GM23338 (cell line): Measurements from ENCODE around the gene SPRYD7. TPM values are rescaled to one million over a fixed set of nuclear protein-coding genes. Genes with fewer than 3 reads are reported as not detected.

Source experiments
- ATAC-seq: fragments of 200-7000 bp; cut with Tn5 transposase; 3 replicates; pipeline ENCODE4 v1.9.1; 2020
- DNase-seq: peaks from one replicate; pipeline ENCODE4 v3.0.0-alpha.2; 2015; ENCODE audit warnings: low spot score
- H2AFZ ChIP-seq: fragments of 200-600 bp; sonication (generic); 2 replicates; pipeline ENCODE4 v1.8.0; 2016; ENCODE audit warnings: antibody characterized with exemption, mild to moderate bottlenecking, moderate library complexity
- H3F3A ChIP-seq: fragments of 200-600 bp; sonication (generic); replicated peaks from 2 replicates; pipeline ENCODE4 v1.8.0; 2017; ENCODE audit warnings: antibody characterized with exemption, mixed run types, low read depth
- H3K27ac ChIP-seq: fragments of 200-600 bp; sonication (generic); 2 replicates; pipeline ENCODE4 v1.6.1; 2016; ENCODE audit warnings: low read depth
- H3K27me3 ChIP-seq: fragments of 200-600 bp; sonication (generic); 2 replicates; pipeline ENCODE4 v1.8.0; 2016; ENCODE audit warnings: mild to moderate bottlenecking, mixed run types, moderate library complexity; ENCODE audit not compliant: insufficient read depth
- H3K36me3 ChIP-seq: fragments of 200-600 bp; sonication (generic); 2 replicates; pipeline ENCODE4 v1.8.0; 2016; ENCODE audit warnings: mild to moderate bottlenecking; ENCODE audit not compliant: insufficient read depth
- H3K4me1 ChIP-seq: fragments of 200-600 bp; sonication (generic); 2 replicates; pipeline ENCODE4 v1.8.0; 2016; ENCODE audit warnings: mild to moderate bottlenecking, moderate library complexity; ENCODE audit not compliant: insufficient read depth
- H3K4me2 ChIP-seq: fragments of 200-600 bp; sonication (generic); 2 replicates; pipeline ENCODE4 v1.7.1; 2017; ENCODE audit warnings: mixed run types
- H3K4me3 ChIP-seq: fragments of 200-600 bp; sonication (generic); 2 replicates; pipeline ENCODE4 v1.6.1; 2016; ENCODE audit warnings: mixed run types
- H3K79me2 ChIP-seq: fragments of 200-600 bp; sonication (generic); replicated peaks from 2 replicates; pipeline ENCODE4 v1.8.0; 2017; ENCODE audit warnings: mild to moderate bottlenecking; ENCODE audit not compliant: insufficient read depth
- H3K9me2 ChIP-seq: fragments of 200-600 bp; sonication (generic); 2 replicates; pipeline ENCODE4 v1.8.0; 2017; ENCODE audit not compliant: insufficient read depth
- H4K20me1 ChIP-seq: fragments of 200-600 bp; sonication (generic); replicated peaks from 2 replicates; pipeline ENCODE4 v1.8.0; 2017; ENCODE audit warnings: mild to moderate bottlenecking; ENCODE audit not compliant: insufficient read depth
- H3K27ac Mint-ChIP-seq: 2 replicates; pipeline ENCODE4 v1.8.0; 2020; ENCODE audit warnings: inconsistent platforms, mild to moderate bottlenecking, moderate library complexity, mixed read lengths
- H3K27me3 Mint-ChIP-seq: 3 replicates; pipeline ENCODE4 v1.8.0; 2022; ENCODE audit warnings: low read depth, mild to moderate bottlenecking, moderate library complexity, mixed read lengths, inconsistent platforms; ENCODE audit not compliant: insufficient read depth, poor library complexity
- H3K36me3 Mint-ChIP-seq: 3 replicates; pipeline ENCODE4 v1.8.0; 2021; ENCODE audit warnings: low read depth, mild to moderate bottlenecking, inconsistent platforms, moderate library complexity, mixed read lengths
- H3K4me1 Mint-ChIP-seq: 3 replicates; pipeline ENCODE4 v1.8.0; 2020; ENCODE audit warnings: mild to moderate bottlenecking, inconsistent platforms, mixed read lengths
- H3K4me3 Mint-ChIP-seq: 3 replicates; pipeline ENCODE4 v1.8.0; 2021; ENCODE audit warnings: moderate library complexity, mild to moderate bottlenecking, inconsistent platforms, mixed read lengths
- H3K9me3 Mint-ChIP-seq: 3 replicates; pipeline ENCODE4 v1.8.0; 2020; ENCODE audit warnings: moderate library complexity, mild to moderate bottlenecking, inconsistent platforms, mixed read lengths
- CREB1 ChIP-seq: fragments of 250-450 bp; sonication (Bioruptor Pico); IDR thresholded peaks from 2 replicates; pipeline ENCODE4 v1.5.0; 2020; ENCODE audit warnings: low read depth, mild to moderate bottlenecking, moderate library complexity
- CTCF ChIP-seq, 2 experiments: fragments of 200-600 bp in 1 of 2; sonication (generic) in 1 of 2; conservative IDR thresholded peaks; 2 replicates each; pipeline versions ENCODE4 v1.5.1 to v1.6.1; 2016 to 2017; ENCODE audit warnings: antibody characterized with exemption in 2 of 2, low read depth in 2 of 2, mild to moderate bottlenecking in 2 of 2, moderate library complexity in 1 of 2
- ETS1 ChIP-seq: IDR thresholded peaks from 2 replicates; pipeline ENCODE4 v1.6.1; 2016; ENCODE audit warnings: antibody characterized with exemption
- EZH2 ChIP-seq: fragments of 200-600 bp; sonication (generic); IDR thresholded peaks from one replicate; pipeline ENCODE4 v1.8.0; 2017; ENCODE audit warnings: antibody characterized with exemption, mild to moderate bottlenecking, low read depth; ENCODE audit not compliant: unreplicated experiment
- EZH2phosphoT487 ChIP-seq: fragments of 200-600 bp; sonication (generic); IDR thresholded peaks from one replicate; pipeline ENCODE4 v1.8.1; 2018; ENCODE audit warnings: antibody characterized with exemption; ENCODE audit not compliant: unreplicated experiment
- JUNB ChIP-seq: IDR thresholded peaks from one replicate; pipeline ENCODE4 v1.6.1; 2016; ENCODE audit warnings: antibody characterized with exemption; ENCODE audit not compliant: unreplicated experiment
- NANOG ChIP-seq: IDR thresholded peaks from 2 replicates; pipeline ENCODE4 v1.6.1; 2016; ENCODE audit warnings: antibody characterized with exemption, borderline replicate concordance
- POLR2AphosphoS5 ChIP-seq: IDR thresholded peaks from 2 replicates; pipeline ENCODE4 v1.6.1; 2016; ENCODE audit warnings: antibody characterized with exemption, low read depth
- REST ChIP-seq: IDR thresholded peaks from one replicate; pipeline ENCODE4 v1.6.1; 2018; ENCODE audit warnings: antibody characterized with exemption; ENCODE audit not compliant: unreplicated experiment
- STAT1 ChIP-seq: IDR thresholded peaks from one replicate; pipeline ENCODE4 v1.6.1; 2016; ENCODE audit warnings: antibody characterized with exemption; ENCODE audit not compliant: unreplicated experiment
- ZNF114 ChIP-seq: fragments of 250-450 bp; sonication (Bioruptor Pico); IDR thresholded peaks from 2 replicates; pipeline ENCODE4 v1.5.0; 2020; ENCODE audit warnings: mild to moderate bottlenecking, moderate library complexity
- ZNF331 ChIP-seq: fragments of 250-450 bp; sonication (Bioruptor Pico); IDR thresholded peaks from 2 replicates; pipeline ENCODE4 v1.5.0; 2020; ENCODE audit warnings: low read depth, mild to moderate bottlenecking, moderate library complexity
- ZNF462 ChIP-seq: fragments of 250-450 bp; sonication (Bioruptor Pico); IDR thresholded peaks from 2 replicates; pipeline ENCODE4 v1.5.0; 2020; ENCODE audit warnings: mild to moderate bottlenecking, moderate library complexity
- polyA plus RNA-seq: library from polyadenylated mRNA; unstranded; fragments of >200 nt; fragmentation: Nextera tagmentation; extraction: Ambion mirVana; gene quantifications from 2 replicates; pipeline ENCODE4 v1.2.1, GENCODE V29; 2016
- total RNA-seq: library from RNA; depleted of rRNA; stranded (reverse); fragments of >200 nt; shearing (Covaris generic); gene quantifications from 2 replicates; pipeline ENCODE4 v1.2.3, GENCODE V29; 2014

SPRYD7 gene
- total and polyA plus RNA-seq, 2 experiments from 2014 or later: 2.9 to 7.4 TPM

- Histone ChIP-seq H3F3A (no peaks in the 10 kb centered on the region), H3K4me3 (no peak overlapping the region), H3K4me1 (no peaks in the 10 kb centered on the region), H3K9me2 (no peaks in the 10 kb centered on the region), H3K27ac (no peak overlapping the region), H2AFZ (no peak overlapping the region), H3K79me2 (no peaks in the 10 kb centered on the region), H3K36me3 (no peaks in the 10 kb centered on the region), H4K20me1 (no peaks in the 10 kb centered on the region), H3K4me2 (no peak overlapping the region), H3K27me3 (no peaks in the 10 kb centered on the region)
- Mint-ChIP-seq H3K4me3 (no peak overlapping the region), H3K4me1 (no peaks in the 10 kb centered on the region; the same call in 2 of the 3 replicates), H3K27me3 (peaks cover 4% of the 10 kb centered on the region), H3K9me3 (no peaks in the 10 kb centered on the region), H3K27ac (no peak overlapping the region), H3K36me3 (no peaks in the 10 kb centered on the region)
- DNase-seq (no peak), ATAC-seq (no peak)
- no peak for TF ChIP-seq ETS1
- no peak for TF ChIP-seq EZH2phosphoT487
- no peak for TF ChIP-seq NANOG
- TF ChIP-seq CREB1 (CRISPR knock-in tag): no peak
- no peak for TF ChIP-seq REST
- no peak for TF ChIP-seq ZNF331 (CRISPR knock-in tag)
- TF ChIP-seq ZNF114: no peak
- no peak for TF ChIP-seq POLR2AphosphoS5
- no peak for TF ChIP-seq ZNF462 (CRISPR knock-in tag)
- no peak for TF ChIP-seq EZH2
- TF ChIP-seq JUNB: no peak
- TF ChIP-seq CTCF (conservative IDR thresholded peaks at IDR 0.05; ENCODE audit: low read depth in 2 of 2): no peak
- no peak for TF ChIP-seq STAT1
These were observed 39.7 kb upstream of the SPRYD7 start for GRCh38 chr13:49975826-49976225.
